HG03280 (cell line): Measurements from ENCODE around the gene NPHP4.
"Not testable (repeated sequence)": the region's sequence is repeated elsewhere in the genome, so short reads cannot be mapped to it uniquely, and the experiment has no call there.

Source experiments
- ATAC-seq: cut with Tn5 transposase; IDR thresholded peaks from one replicate; pipeline ENCODE4 v1.9.1; 2021; ENCODE audit warnings: mild to moderate bottlenecking, moderate library complexity; ENCODE audit not compliant: unreplicated experiment

NPHP4 gene

GRCh38 chr1:5863238-5863637, 129.0 kb downstream of the NPHP4 start:
- no peak for ATAC-seq

GRCh38 chr1:5861871-5862825, 130.1 kb downstream of the NPHP4 start:
- ATAC-seq: no peak

GRCh38 chr1:5860277-5860676, 131.9 kb downstream of the NPHP4 start:
- ATAC-seq: no peak

- no peak for ATAC-seq
Measured at GRCh38 chr1:5859766-5860165, 132.5 kb downstream of the NPHP4 start.

- ATAC-seq: no peak
Measured at GRCh38 chr1:5858844-5859407, 133.3 kb downstream of the NPHP4 start.

- ATAC-seq: no peak
Measured at GRCh38 chr1:5858246-5858645, 134.0 kb downstream of the NPHP4 start.

- ATAC-seq: no peak
Measured at GRCh38 chr1:5857508-5858090, 134.6 kb downstream of the NPHP4 start.

- ATAC-seq: no peak
Measured at GRCh38 chr1:5857011-5857410, 135.2 kb downstream of the NPHP4 start.

- ATAC-seq: no peak
Measured at GRCh38 chr1:5856246-5856815, 135.9 kb downstream of the NPHP4 start.

GRCh38 chr1:5855196-5855897, 136.9 kb downstream of the NPHP4 start:
- no peak for ATAC-seq

- ATAC-seq: no peak
Measured at GRCh38 chr1:5854754-5855153, 137.5 kb downstream of the NPHP4 start.

- not testable (repeated sequence) for ATAC-seq
Measured at GRCh38 chr1:5853858-5854257, 138.4 kb downstream of the NPHP4 start.

GRCh38 chr1:5850503-5850902, 141.7 kb downstream of the NPHP4 start:
- no peak for ATAC-seq

GRCh38 chr1:5849550-5849949, 142.7 kb downstream of the NPHP4 start:
- ATAC-seq: no peak

- no peak for ATAC-seq
Measured at GRCh38 chr1:5847013-5847659, 145.1 kb downstream of the NPHP4 start.

GRCh38 chr1:5845376-5845775, 146.8 kb downstream of the NPHP4 start:
- no peak for ATAC-seq

GRCh38 chr1:5844442-5844841, 147.8 kb downstream of the NPHP4 start:
- ATAC-seq: no peak

- ATAC-seq: no peak
Measured at GRCh38 chr1:5843521-5844096, 148.6 kb downstream of the NPHP4 start.

- no peak for ATAC-seq
Measured at GRCh38 chr1:5842679-5843078, 149.5 kb downstream of the NPHP4 start.

GRCh38 chr1:5840551-5841001, 151.6 kb downstream of the NPHP4 start:
- no peak for ATAC-seq
